H1 (cell line): ENCODE data around the gene AHI1. TPM values are rescaled to one million over a fixed set of nuclear protein-coding genes. Genes with fewer than 3 reads are reported as not detected.

ENCODE experiments used
- BRCA1 ChIP-seq: IDR thresholded peaks from 2 replicates; pipeline ENCODE4 v1.6.1; 2012; ENCODE audit warnings: low read depth, low read length, improper control_type of control experiment
- FOSL1 ChIP-seq: IDR thresholded peaks from 2 replicates; pipeline ENCODE4 v1.6.1; 2011; ENCODE audit warnings: mild to moderate bottlenecking, low read depth, low read length, moderate library complexity; ENCODE audit not compliant: insufficient read depth
- HDAC6 ChIP-seq: IDR thresholded peaks from one replicate; pipeline ENCODE4 v1.7.1; 2012; ENCODE audit warnings: low read depth, mild to moderate bottlenecking, inconsistent platforms, low read length, moderate library complexity
- POLR2AphosphoS5 ChIP-seq: IDR thresholded peaks from 2 replicates; pipeline ENCODE4 v1.6.1; 2011; ENCODE audit warnings: low read depth, low read length
- SP4 ChIP-seq: IDR thresholded peaks from 2 replicates; pipeline ENCODE4 v1.6.1; 2012; ENCODE audit warnings: low read length, inconsistent platforms
- polyA plus RNA-seq, 7 experiments: library from polyadenylated mRNA; depleted of rRNA in 3 of 7; stranded (reverse) in 5 of 7; unstranded in 2 of 7; fragments of >200 nt in 5 of 7; fragments of 200-250 nt in 2 of 7; gene quantifications; 1 replicate in 5 of 7; 2 replicates in 1 of 7; 4 replicates in 1 of 7; pipeline versions ENCODE4 v1.2.1 to v1.2.3, GENCODE V29; 2011 to 2013; ENCODE audit warnings: missing spikeins in 2 of 7, mixed read lengths in 2 of 7
- total RNA-seq: library from RNA; stranded (reverse); fragmentation: NEBNext Ultra II Directional; extraction: Animal tissue kit (Norgen Biotek cat#: 25700); gene quantifications from 2 replicates; pipeline ENCODE4 v1.2.1, GENCODE V29; 2021
- TF ChIP-seq, protein P1 (sequence below): IDR thresholded peaks from 2 replicates; pipeline ENCODE4 v1.6.1; 2012; ENCODE audit warnings: inconsistent platforms

Gene AHI1
- total and polyA plus RNA-seq, 2 of the 8 experiments (the other 6 are each of a cell fraction or from before 2014, with no cell fraction given): 4.2 to 19.6 TPM

DNA sequence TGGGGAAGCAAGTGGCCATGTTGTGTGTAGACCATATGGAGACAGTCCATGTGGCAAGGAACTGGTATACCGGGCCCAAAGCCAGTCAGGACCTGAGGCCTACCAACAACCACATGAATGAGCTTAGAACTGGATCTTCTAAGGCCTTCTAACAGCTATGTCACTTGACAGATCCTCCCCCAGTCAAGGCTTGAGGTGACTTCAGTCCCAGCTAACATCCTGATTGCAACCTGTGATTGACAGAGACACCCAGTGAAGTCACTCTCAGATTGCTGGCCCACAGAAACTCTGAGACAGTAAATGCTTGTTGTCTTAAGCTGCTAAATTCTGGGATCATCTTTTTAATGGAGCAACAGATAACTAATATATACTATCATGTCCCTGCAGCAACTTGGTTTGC, 32.9 kb downstream of the AHI1 start (continued):
- TF ChIP-seq, protein P1, sequence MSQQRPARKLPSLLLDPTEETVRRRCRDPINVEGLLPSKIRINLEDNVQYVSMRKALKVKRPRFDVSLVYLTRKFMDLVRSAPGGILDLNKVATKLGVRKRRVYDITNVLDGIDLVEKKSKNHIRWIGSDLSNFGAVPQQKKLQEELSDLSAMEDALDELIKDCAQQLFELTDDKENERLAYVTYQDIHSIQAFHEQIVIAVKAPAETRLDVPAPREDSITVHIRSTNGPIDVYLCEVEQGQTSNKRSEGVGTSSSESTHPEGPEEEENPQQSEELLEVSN: no peak
- TF ChIP-seq SP4 (no peak), HDAC6 (no peak), BRCA1 (no peak), FOSL1 (no peak), POLR2AphosphoS5 (no peak)
